SJCRH30 (cell line): Measurements from ENCODE around the gene PCSK9. TPM values are rescaled to one million over a fixed set of nuclear protein-coding genes. Genes with fewer than 3 reads are reported as not detected.

ENCODE experiments used
- DNase-seq, 2 experiments: peaks; one replicate each; pipeline ENCODE4 v3.0.0-alpha.2; 2015 to 2020
- H3K27ac ChIP-seq: fragments of 250-450 bp; sonication (Bioruptor Pico); 2 replicates; pipeline ENCODE4 v1.5.1; 2020; ENCODE audit warnings: mild to moderate bottlenecking, moderate library complexity
- H3K27me3 ChIP-seq: fragments of 250-450 bp; sonication (Bioruptor Pico); 2 replicates; pipeline ENCODE4 v1.5.1; 2020; ENCODE audit warnings: mild to moderate bottlenecking, moderate library complexity
- H3K36me3 ChIP-seq: fragments of 250-450 bp; sonication (Bioruptor Pico); 2 replicates; pipeline ENCODE4 v1.5.1; 2020; ENCODE audit warnings: mild to moderate bottlenecking, moderate library complexity
- H3K4me1 ChIP-seq: fragments of 250-450 bp; sonication (Bioruptor Pico); 2 replicates; pipeline ENCODE4 v1.5.1; 2020; ENCODE audit warnings: mild to moderate bottlenecking, moderate library complexity
- H3K4me3 ChIP-seq: fragments of 250-450 bp; sonication (Bioruptor Pico); 2 replicates; pipeline ENCODE4 v1.5.1; 2020; ENCODE audit warnings: mild to moderate bottlenecking, moderate library complexity
- H3K9me3 ChIP-seq: fragments of 250-450 bp; sonication (Bioruptor Pico); replicated peaks from 2 replicates; pipeline ENCODE4 v1.5.1; 2020; ENCODE audit warnings: mild to moderate bottlenecking, moderate library complexity
- total RNA-seq: library from RNA; depleted of rRNA; stranded (reverse); fragments of >200 nt; shearing (Covaris generic); gene quantifications from 2 replicates; pipeline ENCODE4 v1.2.3, GENCODE V29; 2014

PCSK9 gene
- total RNA-seq, 1 experiment from 2014 or later, result 0.22 TPM

DNA sequence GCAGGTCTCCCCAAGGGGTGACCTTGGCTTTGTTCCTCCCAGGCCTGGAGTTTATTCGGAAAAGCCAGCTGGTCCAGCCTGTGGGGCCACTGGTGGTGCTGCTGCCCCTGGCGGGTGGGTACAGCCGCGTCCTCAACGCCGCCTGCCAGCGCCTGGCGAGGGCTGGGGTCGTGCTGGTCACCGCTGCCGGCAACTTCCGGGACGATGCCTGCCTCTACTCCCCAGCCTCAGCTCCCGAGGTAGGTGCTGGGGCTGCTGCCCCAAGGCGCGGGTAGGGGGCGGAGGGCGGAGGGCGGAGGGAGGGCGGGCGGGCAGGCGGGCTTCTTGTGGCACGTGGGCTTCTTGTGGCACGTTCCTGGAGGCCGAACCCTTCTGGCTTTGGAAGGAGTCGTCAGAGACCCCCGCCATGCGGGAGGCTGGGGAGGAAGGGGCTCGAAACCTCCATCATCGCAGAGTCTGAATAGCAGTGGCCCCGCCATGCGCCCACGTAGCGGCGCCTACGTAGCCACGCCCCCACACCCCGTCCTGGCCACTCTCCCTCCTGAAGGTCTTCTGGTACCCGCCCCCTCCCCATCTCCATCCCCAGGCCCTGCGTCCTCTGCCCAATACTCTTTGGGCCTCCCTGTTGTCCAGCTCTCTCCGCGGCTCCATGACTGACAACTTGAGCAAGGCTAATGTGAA lies 16.7 kb downstream of the PCSK9 start:
- DNase-seq, result no peak
- Histone ChIP-seq H3K36me3 (no peaks in the 10 kb centered on the region), H3K4me1 (no peaks in the 10 kb centered on the region)

DNA sequence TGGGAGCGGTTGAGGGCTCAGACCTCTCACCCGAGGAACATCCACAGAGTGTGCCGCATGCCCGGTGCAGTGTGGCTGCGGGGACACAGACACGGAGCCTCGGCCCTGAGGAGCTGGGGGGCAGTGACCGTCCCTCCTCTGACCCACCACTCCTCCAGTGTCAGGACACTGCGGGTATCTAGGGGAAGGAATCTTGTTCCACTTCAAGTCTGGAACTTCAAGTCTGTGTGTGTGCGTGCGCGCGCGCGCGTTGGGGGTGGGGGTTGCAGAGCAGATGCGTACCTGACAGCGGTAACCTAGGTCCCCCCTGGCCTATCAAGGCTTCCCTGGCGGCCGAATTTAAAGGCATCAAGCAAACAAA lies 17.3 kb downstream of the PCSK9 start:
- DNase-seq, result no peak
- no peaks in the 10 kb centered on the region for H3K36me3 ChIP-seq
- H3K9me3 ChIP-seq, result no peaks in the 10 kb centered on the region
- no peak overlapping the region for H3K27ac ChIP-seq
- peaks cover under 1% of the 10 kb centered on the region; the same call in 1 of the 2 replicates for H3K27me3 ChIP-seq
- H3K4me3 ChIP-seq, result no peak overlapping the region
- H3K4me1 ChIP-seq, result no peaks in the 10 kb centered on the region

More for the DNA sequence above, 16.7 kb downstream of the PCSK9 start:
- Histone ChIP-seq H3K27me3 (peaks cover 5% of the 10 kb centered on the region; the same call in 1 of the 2 replicates), H3K4me3 (no peak overlapping the region), H3K9me3 (no peaks in the 10 kb centered on the region), H3K27ac (no peak overlapping the region)

- no peak for DNase-seq
- Histone ChIP-seq H3K36me3 (no peaks in the 10 kb centered on the region), H3K9me3 (no peaks in the 10 kb centered on the region), H3K4me1 (no peaks in the 10 kb centered on the region), H3K27me3 (no peaks in the 10 kb centered on the region; the same call in 1 of the 2 replicates), H3K27ac (no peak overlapping the region), H3K4me3 (no peak overlapping the region)
Measured at GRCh38 chr1:55057270-55057955, 18.1 kb downstream of the PCSK9 start.

- no peaks in the 10 kb centered on the region for H3K9me3 ChIP-seq
- no peaks in the 10 kb centered on the region for H3K36me3 ChIP-seq
- no peak overlapping the region for H3K4me3 ChIP-seq
- peaks cover 3% of the 10 kb centered on the region for H3K4me1 ChIP-seq
- no peaks in the 10 kb centered on the region; the same call in 1 of the 2 replicates for H3K27me3 ChIP-seq
- no peak for DNase-seq
- H3K27ac ChIP-seq, result no peak overlapping the region
Measured at GRCh38 chr1:55057956-55058298, 18.6 kb downstream of the PCSK9 start.

DNA sequence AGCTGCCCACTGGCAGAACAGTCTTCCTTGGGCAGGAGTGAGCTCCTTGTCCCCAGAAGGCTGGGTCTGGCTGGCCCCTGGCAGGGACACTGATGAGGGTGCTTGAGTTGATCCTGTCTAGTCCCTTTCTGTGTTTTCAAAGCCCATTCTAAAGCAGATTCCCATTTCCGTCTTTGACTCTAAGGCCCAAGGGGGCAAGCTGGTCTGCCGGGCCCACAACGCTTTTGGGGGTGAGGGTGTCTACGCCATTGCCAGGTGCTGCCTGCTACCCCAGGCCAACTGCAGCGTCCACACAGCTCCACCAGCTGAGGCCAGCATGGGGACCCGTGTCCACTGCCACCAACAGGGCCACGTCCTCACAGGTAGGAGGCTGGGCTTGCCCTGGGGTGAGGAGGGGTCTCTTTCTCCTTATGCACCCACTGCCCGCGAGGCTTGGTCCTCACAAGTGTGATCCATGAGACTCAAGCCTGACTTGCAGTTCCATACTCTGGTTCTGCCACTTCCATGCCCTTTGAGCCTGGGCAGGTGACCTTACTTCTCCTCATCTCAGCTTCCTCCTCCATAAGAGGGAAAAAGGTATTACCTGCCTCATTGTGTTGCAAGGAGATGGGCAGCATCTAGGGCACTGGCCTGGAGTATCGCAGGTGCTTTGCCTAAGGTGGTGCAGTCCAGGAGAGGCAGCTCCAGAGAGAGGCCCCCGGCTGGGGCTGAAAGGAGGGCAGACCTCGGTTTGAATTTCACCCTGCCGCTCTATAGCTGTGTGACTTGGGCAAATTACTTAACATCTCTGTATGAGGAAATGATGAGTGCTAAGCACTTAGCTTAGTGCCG lies 20.2 kb downstream of the PCSK9 start:
- DNase-seq, result no peak
- H3K4me1 ChIP-seq, result peaks cover 17% of the 10 kb centered on the region
- no peak overlapping the region for H3K4me3 ChIP-seq
- no peak overlapping the region for H3K27ac ChIP-seq
- H3K27me3 ChIP-seq, result no peaks in the 10 kb centered on the region; the same call in 1 of the 2 replicates
- H3K9me3 ChIP-seq, result no peaks in the 10 kb centered on the region
- no peaks in the 10 kb centered on the region for H3K36me3 ChIP-seq

DNA sequence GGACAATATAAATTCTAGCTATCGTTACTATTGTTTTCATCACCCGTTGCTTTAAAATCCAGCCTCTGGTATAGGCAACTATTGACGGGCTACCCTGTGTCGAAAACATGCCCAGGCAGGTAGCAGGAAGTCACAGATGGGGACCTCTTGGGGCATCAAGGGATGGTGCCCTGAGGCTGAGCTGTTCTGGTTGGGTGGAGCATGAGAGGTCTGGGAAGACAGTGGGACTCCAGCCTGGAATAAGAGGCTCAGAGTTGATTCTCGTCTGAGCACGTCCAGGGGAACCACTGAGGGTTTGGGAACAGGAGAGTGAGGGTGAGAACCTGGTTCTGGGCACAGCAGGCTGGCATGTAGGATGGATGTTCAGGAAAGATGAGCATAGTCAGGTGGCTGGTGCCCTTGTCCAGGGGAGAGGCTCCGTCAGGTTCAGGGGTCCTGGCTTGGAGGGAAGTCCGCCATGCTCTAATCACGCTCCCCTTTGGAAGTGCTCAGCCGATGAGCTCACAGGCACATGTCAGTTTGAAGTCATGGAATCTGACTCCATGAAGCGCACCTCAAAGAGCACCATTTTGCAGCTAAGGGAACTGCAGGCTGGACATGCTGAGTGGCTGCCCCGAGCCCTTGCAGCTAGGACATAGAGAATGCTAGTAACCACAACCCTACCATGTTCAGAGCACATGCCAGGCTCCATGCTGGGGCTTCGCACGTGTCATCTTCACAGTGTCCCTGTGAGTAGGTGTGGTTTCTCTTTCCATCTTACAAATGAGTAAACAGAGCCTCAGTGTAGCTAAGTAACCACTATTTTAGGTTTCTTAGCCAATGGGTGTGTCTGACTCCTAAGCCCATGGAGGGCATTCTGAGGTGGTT lies 21.0 kb downstream of the PCSK9 start:
- no peak for DNase-seq
- Histone ChIP-seq H3K9me3 (no peaks in the 10 kb centered on the region), H3K4me3 (no peak overlapping the region), H3K4me1 (peaks cover 25% of the 10 kb centered on the region), H3K27me3 (no peaks in the 10 kb centered on the region; the same call in 1 of the 2 replicates), H3K36me3 (no peaks in the 10 kb centered on the region), H3K27ac (no peak overlapping the region)

DNA sequence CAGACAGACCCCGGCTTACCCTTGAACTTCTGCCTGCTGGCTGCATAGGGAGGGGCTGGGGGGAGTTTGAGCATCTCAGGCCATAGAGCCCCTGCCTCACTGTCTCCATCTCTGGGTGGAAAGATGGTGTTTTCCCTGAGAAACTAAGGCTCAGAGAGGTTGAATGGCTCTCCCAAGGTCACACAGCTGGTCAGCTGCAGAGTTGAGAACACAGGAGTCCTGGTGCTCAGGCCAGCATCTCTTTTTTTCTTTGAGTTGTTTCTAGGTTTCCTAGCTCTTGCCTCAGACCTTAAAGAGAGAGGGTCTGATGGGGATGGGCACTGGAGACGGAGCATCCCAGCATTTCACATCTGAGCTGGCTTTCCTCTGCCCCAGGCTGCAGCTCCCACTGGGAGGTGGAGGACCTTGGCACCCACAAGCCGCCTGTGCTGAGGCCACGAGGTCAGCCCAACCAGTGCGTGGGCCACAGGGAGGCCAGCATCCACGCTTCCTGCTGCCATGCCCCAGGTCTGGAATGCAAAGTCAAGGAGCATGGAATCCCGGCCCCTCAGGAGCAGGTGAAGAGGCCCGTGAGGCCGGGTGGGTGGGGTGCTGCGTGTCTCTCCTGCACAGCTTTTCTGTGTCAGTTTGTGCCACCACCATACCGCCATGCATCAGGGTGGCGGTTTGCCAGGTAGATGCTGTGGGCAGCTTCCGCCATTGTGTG lies 21.8 kb downstream of the PCSK9 start:
- H3K36me3 ChIP-seq, result no peaks in the 10 kb centered on the region
- H3K27me3 ChIP-seq, result no peaks in the 10 kb centered on the region; the same call in 1 of the 2 replicates
- H3K4me3 ChIP-seq, result no peak overlapping the region
- no peak for DNase-seq
- H3K9me3 ChIP-seq, result no peaks in the 10 kb centered on the region
- H3K27ac ChIP-seq, result no peak overlapping the region
- peaks cover 25% of the 10 kb centered on the region for H3K4me1 ChIP-seq

DNA sequence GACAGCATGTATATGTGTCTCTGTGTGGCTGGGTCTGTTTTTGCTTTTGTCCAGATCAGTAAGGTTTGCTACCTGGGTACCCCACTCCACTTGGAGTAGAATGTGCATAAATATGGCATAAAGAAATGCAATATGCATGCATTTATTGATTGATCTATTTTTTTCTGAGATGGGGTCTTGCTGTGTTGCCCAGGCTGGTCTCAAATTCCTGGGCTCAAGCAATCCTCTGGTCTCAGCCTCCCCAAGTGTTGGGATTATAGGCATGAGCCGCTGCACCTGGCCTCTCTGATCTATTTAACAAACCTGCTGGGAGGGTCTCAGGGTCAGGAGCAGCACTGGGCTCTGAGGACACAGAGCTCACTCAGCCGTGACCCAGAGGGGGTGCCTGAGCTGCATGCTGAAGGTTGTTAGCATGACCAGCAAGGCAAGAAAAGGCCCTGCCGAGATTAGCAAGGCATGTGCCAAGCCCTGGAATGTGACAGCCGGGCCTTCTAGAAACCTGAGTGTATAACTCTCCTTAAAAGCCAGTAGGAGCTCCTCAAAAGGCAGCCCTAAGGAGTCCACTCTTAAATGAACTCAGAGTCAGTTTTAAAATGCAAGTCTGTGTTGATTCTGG lies 22.5 kb downstream of the PCSK9 start:
- Histone ChIP-seq H3K27me3 (no peaks in the 10 kb centered on the region; the same call in 1 of the 2 replicates), H3K4me3 (no peak overlapping the region), H3K36me3 (0 out of 2 replicates have a peak, but pooled peaks cover 5% of the 10 kb centered on the region), H3K9me3 (no peaks in the 10 kb centered on the region), H3K27ac (no peak overlapping the region), H3K4me1 (peaks cover 25% of the 10 kb centered on the region)
- DNase-seq, result no peak

- H3K9me3 ChIP-seq, result no peaks in the 10 kb centered on the region
- peaks cover 9% of the 10 kb centered on the region for H3K36me3 ChIP-seq
- no peaks in the 10 kb centered on the region; the same call in 1 of the 2 replicates for H3K27me3 ChIP-seq
- DNase-seq, result peak; percentile 82 to 85
- H3K4me1 ChIP-seq, result peaks cover 25% of the 10 kb centered on the region
- H3K27ac ChIP-seq, result no peak overlapping the region
- H3K4me3 ChIP-seq, result peak overlapping the region; percentile 25
Measured at GRCh38 chr1:55062801-55063576, 23.6 kb downstream of the PCSK9 start.

DNA sequence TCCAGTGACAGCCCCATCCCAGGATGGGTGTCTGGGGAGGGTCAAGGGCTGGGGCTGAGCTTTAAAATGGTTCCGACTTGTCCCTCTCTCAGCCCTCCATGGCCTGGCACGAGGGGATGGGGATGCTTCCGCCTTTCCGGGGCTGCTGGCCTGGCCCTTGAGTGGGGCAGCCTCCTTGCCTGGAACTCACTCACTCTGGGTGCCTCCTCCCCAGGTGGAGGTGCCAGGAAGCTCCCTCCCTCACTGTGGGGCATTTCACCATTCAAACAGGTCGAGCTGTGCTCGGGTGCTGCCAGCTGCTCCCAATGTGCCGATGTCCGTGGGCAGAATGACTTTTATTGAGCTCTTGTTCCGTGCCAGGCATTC lies 24.2 kb downstream of the PCSK9 start:
- Histone ChIP-seq H3K36me3 (peaks cover 14% of the 10 kb centered on the region), H3K27ac (no peak overlapping the region), H3K27me3 (no peaks in the 10 kb centered on the region; the same call in 1 of the 2 replicates), H3K4me3 (peak overlapping the region; percentile 25), H3K4me1 (peaks cover 25% of the 10 kb centered on the region), H3K9me3 (no peaks in the 10 kb centered on the region)
- DNase-seq, result no peak

DNA sequence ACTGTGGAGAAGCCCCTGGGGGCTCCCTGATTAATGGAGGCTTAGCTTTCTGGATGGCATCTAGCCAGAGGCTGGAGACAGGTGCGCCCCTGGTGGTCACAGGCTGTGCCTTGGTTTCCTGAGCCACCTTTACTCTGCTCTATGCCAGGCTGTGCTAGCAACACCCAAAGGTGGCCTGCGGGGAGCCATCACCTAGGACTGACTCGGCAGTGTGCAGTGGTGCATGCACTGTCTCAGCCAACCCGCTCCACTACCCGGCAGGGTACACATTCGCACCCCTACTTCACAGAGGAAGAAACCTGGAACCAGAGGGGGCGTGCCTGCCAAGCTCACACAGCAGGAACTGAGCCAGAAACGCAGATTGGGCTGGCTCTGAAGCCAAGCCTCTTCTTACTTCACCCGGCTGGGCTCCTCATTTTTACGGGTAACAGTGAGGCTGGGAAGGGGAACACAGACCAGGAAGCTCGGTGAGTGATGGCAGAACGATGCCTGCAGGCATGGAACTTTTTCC lies 24.8 kb downstream of the PCSK9 start:
- DNase-seq, result peak; percentile 31 to 54
- H3K36me3 ChIP-seq, result peaks cover 20% of the 10 kb centered on the region
- peaks cover 25% of the 10 kb centered on the region for H3K4me1 ChIP-seq

DNA sequence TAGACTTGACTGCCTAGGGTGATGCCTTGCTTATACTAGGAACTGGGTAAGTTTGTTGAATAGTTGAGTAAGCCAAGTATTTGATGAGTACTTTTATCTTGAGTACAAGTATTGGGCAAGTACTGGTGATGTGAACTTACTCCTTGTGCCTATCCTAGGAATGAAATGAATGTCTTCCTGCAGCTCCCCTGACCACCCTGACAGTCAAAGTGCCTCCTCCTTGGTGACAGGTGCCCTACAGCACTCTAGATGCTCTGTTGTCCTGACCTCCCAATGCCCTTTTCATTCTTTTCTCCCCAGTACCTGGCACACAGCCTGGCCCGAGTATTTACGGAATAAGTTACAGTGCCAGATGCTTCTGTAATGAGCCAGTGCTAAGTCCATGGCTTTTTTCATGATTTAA lies 25.5 kb downstream of the PCSK9 start:
- peak in 1 of 2 experiments; percentile 53 for DNase-seq
- H3K4me1 ChIP-seq, result peaks cover 25% of the 10 kb centered on the region
- H3K27ac ChIP-seq, result no peak overlapping the region
- no peaks in the 10 kb centered on the region for H3K9me3 ChIP-seq
- peaks cover 25% of the 10 kb centered on the region for H3K36me3 ChIP-seq
- H3K4me3 ChIP-seq, result no peak overlapping the region
- no peaks in the 10 kb centered on the region; the same call in 1 of the 2 replicates for H3K27me3 ChIP-seq

More for the DNA sequence above, 24.8 kb downstream of the PCSK9 start:
- Histone ChIP-seq H3K4me3 (no peak overlapping the region), H3K27ac (no peak overlapping the region), H3K27me3 (no peaks in the 10 kb centered on the region; the same call in 1 of the 2 replicates), H3K9me3 (no peaks in the 10 kb centered on the region)
